NCI-H345 treated with DMSO at 0.1 percent for 48 hours (cell line): Measurements from ENCODE around the gene NIN.
"Not testable (repeated sequence)": the region's sequence is repeated elsewhere in the genome, so short reads cannot be mapped to it uniquely, and the experiment has no call there.

Experiments
- DNase-seq: peaks from one replicate; lab custom pipeline; 2025; ENCODE audit not compliant: unreplicated experiment; lab: John Stamatoyannopoulos, UW

NIN gene

DNA sequence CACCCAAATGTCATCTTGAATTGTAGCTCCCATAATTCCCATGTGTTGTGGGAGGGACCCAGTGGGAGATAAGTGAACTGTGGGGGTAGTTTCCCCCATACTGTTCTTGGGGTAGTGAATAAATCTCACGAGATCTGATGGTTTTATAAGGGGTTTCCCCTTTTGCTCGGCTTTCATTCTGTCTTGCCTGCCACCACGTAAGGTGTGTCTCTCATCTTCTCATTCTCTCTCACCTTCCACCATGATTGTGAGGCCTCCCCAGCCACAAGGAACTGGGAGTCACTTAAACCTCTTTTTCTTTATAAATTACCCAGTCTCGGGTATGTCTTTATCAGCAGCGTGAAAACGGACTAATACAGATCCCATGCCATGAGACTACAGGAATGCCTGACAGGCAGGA is 11.7 kb downstream of the NIN start:
- not testable (repeated sequence) for DNase-seq

DNA sequence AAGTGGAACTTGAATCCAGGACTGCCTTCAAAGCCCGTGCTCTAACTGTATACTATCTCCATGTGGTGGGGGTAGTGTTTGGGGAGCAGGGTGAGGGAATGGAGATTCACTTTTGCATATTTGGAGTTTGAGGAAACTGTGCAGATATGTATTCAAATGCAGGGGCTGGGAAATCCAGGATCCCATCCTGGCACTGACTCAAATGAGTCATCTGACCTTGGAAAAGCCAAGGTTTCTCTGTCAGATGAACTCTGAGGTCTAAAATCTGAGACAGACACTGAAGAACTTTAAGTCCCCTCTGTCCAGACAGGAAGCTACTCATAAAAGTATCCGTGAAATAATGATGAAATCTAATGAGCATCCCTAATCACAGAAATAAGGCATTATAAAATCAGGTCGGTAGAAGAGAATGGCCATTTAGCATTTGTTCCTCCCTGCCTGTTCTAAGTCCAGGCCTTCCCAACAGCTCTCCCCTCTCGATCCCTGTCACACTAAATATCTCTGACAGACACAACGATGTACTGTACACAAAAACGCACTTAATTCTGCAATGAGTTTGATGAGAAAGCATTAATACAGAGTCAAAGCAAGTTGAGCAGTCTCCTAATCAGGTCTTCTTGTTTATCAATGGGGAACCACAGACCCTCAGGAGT is 14.4 kb downstream of the NIN start:
- DNase-seq, result no peak

DNA sequence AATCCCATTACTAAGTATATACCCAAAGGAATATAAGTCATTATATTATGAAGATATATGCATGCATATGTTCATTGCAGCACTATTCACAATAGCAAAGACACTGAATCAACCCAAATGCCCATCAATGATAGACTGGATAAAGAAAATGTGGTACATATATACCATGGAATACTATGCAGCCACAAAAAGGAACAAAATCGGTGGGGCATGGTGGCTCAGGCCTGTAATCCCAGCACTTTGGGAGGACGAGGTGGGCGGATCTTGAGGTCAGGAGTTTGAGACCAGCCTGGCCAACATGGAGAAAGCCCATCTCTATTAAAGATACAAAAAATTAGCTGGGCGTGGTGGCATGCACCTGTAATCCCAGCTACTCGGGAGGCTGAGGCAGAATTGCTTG is 15.4 kb downstream of the NIN start:
- not testable (repeated sequence) for DNase-seq

DNA sequence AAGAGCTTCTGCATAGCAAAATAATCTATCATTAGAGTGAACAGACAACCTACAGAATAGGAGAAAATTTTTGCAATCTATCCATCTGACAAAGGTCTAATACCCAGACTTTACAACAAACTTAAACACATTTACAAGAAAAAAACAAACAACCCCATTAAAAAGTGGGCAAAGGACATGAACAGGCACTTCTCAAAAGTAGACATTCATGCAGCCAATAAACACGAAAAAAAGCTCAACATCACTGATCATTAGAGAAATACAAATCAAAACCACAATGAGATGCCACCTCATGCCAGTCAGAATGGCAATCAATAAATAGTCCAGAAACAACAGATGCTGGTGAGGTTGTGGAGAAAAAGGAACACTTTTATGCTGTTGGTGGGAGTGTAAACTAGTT is 15.9 kb downstream of the NIN start:
- DNase-seq, result not testable (repeated sequence)

DNA sequence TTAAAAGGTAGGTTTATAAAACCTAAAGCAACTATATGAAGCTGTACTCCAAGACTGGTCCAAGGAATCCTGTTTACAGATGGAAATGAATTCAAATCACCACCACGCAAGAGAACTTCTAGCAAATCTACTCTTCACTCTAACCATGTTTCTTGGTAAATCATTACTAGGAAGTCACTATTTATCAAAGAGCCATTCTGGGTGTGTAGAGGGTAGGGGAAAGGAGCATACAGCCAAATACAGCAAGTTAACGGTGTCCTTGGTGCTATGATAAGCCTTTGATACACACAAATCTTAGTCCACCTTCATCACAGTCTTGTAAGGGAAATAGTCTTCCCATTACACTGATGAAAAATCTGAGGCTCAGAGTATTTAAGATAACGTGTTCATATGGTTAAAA is 16.8 kb downstream of the NIN start:
- DNase-seq, result no peak

DNA sequence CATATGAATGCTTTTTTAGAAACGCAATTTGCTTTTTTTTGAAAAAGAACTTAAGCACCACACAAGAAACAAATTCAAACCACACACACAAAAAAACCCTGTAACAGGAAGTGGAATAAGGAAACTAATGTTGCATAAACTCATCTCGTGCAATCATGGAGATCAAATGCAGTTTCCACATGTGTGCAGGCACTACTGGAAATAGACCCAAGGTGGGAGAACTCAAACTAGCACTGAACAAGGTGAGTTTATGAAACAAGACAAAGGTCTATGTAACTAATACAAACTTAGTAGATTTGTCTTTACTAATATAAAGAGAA is 17.5 kb downstream of the NIN start:
- no peak for DNase-seq

DNA sequence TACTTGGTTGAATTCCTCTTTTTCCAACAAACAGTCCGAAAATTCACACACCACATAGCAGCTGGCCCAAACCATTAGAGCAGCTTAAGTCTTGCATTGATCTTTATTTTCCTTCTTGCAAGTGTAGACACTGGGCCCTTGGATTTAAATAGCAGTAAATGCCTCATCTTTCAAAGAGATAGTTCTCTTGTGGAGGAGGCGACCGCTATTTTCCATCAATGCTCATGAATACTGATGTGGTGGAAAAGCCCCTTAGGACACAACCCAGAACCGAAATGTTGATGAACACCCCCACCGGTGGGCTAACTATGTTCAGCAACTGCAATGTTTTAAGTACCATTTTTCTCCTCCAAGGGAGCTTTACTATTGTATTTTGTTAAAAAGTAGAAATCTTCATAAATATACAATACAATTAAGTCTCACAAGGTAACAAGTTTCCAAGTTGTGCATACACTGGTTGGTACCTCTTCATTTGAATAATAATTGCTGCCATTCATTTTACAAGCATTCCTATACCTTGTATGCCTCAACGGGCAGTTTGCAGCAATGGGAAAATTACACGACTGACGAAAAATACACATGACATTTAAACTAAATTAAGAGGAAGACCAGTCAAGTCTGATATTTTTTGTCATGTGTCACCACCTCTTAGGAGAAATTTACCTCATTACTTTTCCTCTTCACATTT is 18.0 kb downstream of the NIN start:
- no peak for DNase-seq

DNA sequence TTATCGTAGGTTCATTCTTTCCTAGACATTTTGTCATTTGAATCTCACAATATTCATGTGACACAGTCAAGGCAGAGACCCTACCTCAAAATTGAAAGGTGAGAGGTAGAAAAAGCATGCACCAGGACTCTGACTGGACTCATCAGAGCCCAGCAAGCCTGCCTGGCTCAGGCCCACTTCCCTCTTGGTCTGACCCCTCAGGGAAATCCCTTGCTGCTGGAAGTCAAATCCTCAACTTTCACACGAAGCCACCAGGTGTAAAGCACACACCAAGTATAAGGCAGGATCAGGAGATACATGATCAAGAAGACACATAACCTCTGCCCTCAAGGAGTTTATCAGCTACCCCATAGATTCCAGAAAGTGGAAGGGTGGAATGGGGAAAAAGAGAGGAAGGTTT is 18.8 kb downstream of the NIN start:
- DNase-seq, result no peak

DNA sequence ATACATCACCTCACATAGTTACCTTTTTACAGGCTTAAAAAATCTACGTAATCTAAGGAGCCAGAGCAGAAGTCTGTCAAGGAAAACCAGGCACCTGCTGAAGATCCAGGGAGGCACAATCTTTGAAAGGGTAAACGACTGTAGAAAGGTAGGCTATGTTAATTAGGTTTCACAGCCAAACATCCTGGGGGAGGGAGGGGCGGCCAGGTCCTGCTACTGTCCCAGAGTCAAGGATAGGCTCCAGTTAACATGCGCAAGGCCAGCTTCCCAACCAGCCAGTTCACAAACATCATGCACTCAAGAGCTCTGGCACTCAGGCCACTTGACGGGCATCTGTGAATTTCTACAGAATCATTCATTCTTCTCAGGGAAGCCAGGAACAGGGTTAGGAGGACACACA is 22.9 kb downstream of the NIN start:
- no peak for DNase-seq

DNA sequence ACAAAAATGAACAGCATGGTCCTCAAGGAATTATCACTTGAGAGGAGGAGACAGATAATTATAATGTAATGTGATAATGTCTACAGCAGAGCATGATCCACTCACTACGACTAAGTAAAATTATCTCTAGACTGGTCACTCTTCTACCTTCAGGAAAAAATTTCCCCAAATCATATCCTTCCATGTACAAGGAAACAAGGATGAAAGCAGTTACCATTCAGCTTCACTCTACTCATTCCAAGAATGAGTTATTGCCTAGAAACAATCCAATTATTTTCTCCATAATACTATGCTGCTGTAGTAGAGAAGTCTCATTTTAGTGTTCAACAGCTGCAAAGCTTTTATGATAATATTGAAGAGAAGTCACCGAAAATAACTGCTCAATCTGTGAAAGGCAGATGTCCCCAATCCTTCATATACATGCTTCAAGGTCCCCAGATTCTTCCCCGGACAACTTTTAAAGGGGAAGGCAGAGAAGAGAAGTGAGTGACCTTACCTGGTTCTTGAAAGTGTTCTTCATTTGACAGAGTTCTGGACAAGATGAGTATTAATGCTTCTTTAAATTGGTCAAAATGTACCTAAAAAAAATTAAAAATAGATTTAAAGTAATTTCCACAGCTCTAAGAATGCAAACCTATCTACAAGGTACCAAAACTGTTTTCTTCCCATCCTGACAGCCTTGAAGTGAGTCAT is 24.6 kb downstream of the NIN start:
- no peak for DNase-seq

DNA sequence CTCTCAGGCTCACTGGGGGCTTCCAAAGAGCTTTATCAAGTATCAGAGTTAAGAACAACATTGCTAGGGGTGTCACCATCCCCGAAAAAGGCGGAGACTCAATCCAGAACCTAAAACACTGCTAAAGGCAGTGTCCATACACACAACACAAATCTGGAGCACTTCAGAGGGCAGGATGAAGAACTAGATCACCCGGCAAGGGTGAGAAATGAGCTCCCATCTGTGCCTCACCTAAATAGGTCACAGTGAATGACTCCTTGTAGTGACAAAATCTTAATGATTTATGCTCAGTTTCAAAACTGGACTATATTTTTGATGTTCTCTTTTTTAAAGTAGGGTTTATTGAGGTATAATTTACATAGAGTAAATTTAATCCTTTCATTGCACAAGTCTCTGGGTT is 25.6 kb downstream of the NIN start:
- no peak for DNase-seq

DNA sequence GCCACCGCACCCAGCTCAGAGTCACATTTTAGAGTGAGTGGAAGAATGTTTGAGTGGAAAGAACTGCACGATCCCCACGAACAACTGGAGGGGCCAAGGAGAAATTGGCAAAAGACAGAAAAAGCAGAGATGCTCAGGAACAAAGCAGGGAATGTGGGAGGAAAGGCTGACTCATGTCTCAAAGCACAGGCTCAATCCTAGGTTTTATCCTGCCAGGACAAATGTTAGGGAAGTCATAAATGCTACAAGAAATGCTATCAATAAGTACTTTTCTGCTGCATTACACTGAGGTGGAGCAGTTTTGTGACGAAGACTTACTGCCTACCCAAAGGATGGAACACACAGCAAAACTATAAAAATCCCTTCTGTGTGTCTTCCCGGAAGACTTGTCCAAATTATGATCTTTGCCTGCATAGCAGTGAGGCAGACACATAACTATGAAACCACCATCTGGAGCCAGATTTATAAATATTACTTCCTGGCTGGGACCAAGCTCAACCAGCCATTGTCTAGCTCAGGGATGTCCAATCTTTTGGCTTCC is 26.7 kb downstream of the NIN start:
- DNase-seq, result no peak

DNA sequence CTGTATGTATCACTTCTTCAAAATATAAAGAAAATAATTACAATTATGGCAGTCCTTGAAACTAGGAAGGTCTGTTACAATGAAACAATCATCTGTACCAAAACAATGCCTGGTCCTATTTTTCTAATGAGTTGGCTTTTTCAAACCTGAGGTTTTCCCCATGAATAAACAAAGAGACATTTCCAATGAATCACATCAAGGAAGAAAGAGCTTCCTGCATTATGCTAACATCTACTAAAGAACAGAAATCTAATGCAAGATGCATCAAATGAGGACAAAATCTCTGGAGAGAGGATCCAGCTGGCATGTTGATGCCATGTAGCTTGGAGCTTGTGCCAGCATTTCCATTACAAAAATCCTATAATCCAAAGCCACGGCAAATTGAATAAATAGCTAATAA is 29.3 kb downstream of the NIN start:
- no peak for DNase-seq

DNA sequence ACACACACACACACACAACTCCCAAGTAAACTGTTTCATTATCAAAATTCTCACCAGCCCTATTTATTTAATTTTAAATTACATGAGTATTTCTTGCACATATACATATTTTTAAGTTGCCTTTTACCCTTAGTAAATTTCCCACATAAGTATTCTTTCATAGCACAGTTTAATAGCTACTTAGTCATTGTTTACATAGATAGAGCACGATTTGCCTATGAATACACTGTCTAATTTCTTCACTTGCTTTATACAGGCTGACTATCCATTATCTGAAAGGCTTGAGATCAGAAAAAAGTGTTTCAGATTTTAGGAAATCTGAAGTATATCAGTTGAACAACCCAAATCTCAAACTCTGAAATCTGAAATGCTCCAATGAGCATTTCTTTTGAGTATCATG is 30.9 kb downstream of the NIN start:
- no peak for DNase-seq

DNA sequence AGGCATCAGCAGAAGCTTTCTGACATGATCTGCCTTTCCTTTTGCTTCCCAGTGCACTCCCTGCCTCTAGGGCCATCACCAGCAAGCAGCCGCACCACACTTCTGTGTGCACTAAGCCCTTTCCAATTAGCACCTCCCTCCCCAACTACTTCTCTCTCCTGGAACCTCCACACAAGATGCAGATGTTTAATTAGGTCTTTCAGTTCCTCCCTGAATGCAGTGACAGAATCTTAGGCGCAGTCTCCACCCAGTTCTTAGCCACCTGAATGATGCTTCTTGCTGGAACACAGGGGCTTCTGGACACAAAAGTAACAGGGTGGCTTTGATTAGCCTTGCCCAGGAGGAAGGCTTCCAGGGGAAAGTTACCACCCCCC is 32.9 kb downstream of the NIN start:
- no peak for DNase-seq

DNA sequence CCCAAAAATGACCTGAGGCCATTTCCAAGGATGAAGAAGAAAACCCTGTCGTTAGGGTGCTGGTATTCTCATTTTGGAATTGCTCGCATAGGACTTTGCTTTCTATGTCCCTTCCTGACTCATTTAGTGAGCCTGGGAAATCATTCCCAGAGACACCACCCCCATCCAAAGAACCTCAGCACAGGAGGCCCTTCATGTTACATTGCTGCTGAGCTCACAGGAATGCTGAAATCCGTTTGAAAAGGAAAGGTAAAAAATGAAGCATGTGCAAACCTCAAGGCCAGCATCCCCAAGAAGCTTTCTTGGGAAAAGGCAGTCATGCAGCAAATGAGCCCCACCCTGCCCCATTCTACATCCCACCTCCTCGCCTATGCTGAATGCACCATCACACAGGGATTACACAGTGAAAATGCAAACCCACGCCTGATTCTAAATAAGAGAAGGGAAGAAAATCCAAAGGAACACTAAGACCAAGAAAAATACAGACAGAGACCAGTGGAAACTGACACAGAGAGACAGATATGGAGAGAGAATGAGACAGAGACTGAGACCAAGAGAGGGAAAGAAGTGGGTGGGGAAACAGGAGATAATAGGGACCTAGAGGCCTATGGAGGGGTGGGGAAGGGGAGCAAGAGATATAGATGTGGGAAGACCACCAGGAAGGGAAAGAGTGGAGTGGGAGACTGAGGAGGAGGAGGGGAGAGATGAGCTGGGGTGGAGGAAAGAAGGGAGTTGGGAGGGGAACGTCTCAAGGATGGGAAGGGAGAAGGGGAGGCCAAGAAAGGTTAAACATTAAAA is 33.5 kb downstream of the NIN start:
- DNase-seq, result no peak

DNA sequence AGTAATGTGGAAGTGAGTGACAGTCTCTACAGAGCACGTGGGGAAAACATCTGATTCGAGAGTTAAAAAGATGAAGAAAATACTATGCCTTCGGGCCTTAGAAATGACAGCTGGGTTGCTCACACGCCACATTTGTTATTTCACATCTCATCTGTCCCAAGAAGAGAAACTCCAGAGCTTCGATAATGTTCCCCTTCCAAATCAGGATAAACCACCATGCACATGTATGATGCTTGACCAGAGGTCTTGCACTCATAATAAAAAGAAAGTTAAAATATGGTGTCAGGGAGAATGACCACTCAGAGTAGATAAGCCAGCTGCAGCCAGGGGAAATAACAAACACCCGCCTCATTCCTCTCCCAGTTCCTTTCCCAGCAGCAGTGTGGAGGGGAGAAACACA is 34.6 kb downstream of the NIN start:
- DNase-seq, result no peak

DNA sequence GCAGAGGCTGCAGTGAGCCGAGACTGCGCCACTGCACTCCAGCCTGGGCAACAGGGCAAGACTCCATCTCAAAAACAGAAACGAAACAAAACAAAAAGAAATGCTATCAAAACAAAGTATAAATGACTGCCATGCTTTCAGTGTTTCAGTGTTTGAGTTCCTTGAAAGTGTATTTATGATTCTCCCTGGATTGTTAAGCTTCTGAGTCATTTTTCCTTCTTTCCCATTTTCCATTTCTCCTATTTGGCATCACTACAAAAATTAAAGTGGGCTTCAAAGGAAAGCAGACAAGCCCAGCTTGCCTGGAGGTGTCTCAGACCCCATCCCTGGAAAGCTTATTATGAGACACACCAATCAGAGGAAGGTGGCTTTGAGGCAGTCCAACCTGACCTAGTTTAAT is 35.1 kb downstream of the NIN start:
- DNase-seq, result no peak

DNA sequence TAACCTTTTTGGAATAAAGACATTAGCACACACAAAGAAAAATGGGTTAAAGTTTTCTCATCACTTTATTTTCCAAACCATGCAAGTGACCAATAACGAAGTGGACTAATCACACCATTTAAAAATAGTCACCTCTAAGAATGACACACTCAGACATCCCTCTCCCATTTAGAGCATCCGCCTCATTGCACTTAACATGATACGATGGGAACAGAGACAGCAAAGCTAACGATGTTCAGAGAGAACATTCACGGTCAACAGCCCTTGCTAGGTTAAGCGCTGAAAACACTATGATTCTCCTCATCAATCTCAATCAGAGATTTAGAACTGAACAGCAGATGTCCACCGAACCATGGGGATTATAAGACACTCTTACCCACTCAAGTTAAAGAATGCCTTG is 35.8 kb downstream of the NIN start:
- no peak for DNase-seq

DNA sequence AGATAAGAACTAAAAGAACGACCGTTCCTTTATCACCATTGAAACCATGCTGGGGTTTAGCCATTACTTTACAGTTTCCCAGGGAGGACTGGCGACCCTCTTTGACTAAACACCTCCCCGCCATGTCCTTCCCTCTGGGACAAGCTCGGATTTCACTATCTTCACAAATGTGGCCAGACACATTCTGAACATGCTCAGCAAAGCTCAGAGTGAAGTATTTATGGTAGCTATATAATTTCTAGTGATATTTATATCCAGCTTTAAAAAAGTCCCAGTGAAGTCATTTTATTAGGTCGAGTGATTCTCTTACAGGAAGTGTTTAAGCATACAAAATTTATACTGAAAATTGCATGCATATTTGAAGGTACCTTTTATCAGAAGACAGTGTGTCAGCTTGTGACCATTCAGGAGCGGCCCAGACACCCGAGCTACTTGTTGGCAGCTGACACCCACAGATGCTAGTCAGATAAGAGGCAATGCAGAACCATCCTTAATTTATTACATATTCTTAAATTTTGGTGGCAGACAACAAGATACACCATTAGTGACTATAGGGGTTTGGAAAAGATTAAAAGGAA is 36.8 kb downstream of the NIN start:
- DNase-seq, result no peak

DNA sequence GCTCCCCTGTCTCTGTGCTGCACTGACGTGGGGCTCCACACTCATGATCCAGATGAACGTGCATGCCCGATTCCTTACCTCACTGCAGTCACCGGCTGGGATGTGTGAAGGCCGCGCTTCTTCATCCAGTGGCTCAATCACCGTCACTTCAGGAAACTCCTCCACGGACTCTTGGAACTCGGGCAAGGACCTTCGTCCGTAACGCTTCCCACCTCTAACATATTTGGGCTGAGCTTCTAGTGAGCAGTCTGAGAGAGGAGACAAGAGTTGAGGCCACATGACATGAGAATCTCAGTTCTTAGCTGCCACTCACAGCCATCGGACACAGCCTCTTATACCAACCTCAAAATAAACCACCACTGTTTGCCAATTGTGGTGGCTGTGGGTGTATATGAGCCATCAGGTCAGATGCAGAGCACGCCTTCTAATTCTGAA is 38.3 kb downstream of the NIN start:
- no peak for DNase-seq
